GM12801 (cell line): Measurements from ENCODE around the gene IFRD1.

Experiments
- TF ChIP-seq, protein P1 (sequence below): IDR thresholded peaks from one replicate; pipeline ENCODE4 v1.5.1; 2011; ENCODE audit warnings: control low read depth; ENCODE audit not compliant: insufficient read length; ENCODE audit errors: extremely low read depth

The IFRD1 gene

DNA sequence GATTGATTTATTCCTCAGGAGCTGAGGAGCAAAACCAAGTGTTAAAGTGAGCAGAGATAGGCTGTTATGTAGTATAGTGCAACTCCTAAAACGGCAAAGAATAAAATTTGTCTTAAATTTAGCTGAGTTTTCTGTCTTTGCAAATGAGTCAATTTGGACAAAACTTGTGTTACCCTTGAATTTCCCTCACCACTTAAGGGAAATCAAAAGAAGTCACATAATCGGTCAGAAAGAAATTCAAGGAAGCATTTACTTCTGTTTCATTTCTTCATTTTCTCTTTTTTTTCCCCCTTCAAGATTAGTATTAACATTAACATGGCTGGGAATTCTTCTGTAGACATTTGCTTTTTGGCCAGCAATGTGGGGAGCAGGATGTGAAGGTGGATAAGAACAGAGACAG, 44.4 kb downstream of the IFRD1 start:
- TF ChIP-seq, protein P1, sequence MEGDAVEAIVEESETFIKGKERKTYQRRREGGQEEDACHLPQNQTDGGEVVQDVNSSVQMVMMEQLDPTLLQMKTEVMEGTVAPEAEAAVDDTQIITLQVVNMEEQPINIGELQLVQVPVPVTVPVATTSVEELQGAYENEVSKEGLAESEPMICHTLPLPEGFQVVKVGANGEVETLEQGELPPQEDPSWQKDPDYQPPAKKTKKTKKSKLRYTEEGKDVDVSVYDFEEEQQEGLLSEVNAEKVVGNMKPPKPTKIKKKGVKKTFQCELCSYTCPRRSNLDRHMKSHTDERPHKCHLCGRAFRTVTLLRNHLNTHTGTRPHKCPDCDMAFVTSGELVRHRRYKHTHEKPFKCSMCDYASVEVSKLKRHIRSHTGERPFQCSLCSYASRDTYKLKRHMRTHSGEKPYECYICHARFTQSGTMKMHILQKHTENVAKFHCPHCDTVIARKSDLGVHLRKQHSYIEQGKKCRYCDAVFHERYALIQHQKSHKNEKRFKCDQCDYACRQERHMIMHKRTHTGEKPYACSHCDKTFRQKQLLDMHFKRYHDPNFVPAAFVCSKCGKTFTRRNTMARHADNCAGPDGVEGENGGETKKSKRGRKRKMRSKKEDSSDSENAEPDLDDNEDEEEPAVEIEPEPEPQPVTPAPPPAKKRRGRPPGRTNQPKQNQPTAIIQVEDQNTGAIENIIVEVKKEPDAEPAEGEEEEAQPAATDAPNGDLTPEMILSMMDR: no peak

DNA sequence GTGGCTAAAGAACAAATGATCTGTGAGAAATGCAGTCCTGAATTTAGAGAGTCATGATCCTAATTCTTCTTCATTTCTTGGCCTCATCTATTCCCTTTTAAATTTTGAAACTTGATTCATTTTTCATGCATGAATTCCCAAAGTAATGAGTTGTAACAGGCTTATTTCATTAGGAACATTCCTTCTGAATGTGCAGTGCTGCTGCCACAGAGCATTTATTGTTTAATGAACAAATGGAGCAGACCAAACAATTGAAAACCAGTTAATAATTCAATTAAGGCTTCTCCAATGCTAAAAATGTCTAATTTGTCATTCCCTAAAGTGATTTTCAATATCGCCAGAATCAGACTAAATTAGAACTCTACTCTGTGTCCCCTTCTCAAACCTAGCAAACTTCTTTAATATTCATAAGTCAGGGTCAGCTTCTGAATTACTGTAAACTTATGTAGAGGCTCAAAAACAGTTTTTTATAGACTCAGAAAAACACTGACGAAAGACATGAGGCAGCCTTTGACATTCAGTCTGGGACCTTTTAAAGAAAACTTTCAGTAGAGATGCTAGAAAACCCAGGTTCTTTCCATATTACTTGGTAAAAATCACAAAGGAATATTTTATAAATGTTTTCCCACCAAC, 45.0 kb downstream of the IFRD1 start:
- TF ChIP-seq, protein P1: no peak

DNA sequence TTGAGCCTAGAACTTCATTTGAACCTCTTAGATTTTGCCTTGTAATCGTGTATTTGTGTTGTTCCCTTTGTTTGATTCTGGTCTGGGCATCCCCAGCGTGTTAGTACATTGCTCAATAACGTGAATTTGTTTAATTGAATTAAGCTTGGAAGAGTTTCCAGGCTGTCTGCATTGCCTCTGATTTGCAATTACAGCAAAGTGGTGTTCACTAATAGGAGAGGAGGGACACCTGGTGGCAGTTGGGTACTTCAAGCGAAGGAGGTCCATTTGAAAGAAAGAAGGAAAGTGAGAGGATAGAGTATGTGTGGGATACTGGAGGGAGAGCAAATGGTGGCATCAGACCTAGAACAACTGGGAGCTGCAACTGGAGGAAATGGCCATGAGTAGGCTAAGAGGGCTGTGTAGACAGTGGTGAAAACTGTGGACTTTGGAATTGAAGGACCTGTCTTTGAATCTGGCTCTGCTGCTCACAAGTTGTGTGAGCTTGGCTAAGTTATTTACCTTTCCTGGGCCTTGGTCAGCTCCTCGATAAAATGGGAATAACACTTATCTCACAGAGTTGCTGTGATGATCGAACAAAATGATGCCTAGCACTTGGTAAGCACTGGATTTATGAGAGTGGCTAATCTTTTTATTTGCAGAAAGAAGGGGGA, 45.7 kb downstream of the IFRD1 start:
- TF ChIP-seq, protein P1: no peak

DNA sequence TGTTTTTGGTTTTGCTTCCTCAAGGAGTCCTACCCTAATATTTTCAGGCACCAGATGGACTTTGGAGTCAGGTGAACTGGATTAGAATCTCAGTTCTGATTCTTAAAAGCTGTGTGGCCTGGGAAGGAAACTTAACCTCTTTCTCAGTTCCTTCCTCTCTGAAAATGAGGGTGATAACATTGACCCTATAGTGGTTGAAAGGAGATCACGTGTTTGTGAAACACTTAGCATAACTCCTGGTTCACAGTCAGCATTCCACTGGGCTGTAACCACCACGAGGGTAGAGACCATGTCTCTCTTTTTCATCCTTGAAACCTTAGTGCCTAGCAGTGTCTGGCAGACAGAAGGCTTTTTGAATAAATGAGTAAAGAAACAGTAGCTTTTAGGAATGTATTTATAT, 47.2 kb downstream of the IFRD1 start:
- TF ChIP-seq, protein P1: no peak

DNA sequence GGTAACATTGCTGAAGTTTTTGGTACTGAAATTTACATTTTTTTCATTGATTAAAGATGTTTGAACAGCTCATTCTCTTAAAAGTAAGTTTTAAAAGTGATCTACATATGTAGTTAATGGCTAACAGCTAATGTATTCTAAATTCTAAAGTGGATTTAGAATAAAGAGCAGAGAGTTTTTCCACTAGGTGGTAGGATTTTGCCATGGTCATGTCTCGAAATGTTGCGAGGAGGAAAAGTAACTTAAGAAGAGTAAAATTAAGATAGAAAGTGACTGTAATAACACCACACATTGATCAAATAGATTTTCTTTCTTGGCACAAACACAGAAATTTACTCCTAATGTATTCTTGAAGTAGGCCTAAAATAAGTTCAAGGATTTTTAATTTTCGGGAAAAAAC, 50.4 kb downstream of the IFRD1 start:
- TF ChIP-seq, protein P1: no peak

DNA sequence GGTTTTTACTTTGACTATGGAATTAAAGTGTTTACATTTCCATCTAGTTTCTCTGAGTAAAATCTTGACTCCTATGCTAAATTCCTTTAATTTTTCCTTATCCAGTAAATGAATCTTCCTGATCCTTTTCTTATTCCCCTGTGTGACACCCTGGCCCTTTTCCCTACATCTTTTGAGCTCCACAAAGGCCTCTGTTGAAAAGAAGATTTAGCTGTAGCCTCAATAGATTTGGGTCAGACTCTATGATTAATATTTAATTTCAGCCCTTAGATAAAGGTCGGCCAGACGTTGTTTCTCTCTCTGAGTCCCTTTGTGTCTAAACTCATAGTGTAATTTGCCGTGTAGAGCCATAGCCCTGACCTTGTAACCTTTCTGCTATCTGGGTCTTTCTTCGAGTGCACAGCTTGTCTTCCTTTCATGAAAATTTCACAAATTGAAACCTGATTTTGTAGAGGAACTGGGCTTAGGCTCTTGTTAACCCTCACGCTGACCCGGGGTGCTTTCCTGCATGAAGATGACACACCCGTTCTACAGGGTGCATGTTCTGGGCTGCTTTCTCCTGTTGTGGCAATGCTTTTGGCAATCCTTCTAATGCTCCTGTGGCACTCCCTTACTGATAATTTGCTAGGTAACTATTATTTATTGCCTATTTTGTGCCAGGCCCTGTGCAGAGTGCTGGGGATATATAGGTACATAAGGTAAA, 51.7 kb downstream of the IFRD1 start:
- TF ChIP-seq, protein P1: no peak

DNA sequence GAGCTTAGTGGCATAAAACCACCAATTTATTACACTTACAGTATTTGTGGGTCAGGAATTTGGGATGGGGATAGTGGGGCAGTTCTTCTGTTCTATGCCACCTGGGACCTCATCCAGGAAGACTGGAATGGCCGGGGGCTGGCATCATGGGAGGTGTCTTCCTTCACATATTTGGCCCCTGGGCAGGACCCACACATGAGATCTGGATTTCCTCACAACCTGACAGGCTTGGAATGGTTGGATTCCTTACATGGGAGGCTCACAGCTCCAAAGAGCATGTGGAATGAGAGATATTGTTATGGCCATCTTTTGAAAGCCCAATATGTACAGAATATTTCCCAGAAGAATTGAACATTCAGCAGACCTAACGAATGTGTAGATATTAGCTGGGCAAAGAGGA, 52.4 kb downstream of the IFRD1 start:
- TF ChIP-seq, protein P1: no peak
